Activated CD4-positive, alpha-beta T cell treated with anti-CD3 and anti-CD28 coated beads, Interleukin-2, Interleukin-4, amounts not matched to agents 100 ng/mL and 50 ng/mL, durations not matched to agents 16 hours and 8 hours (primary cell): ENCODE results near the gene LY6G6D.

Experiments used
- DNase-seq: peaks from one replicate; pipeline ENCODE4 v3.0.0-alpha.2; 2020; ENCODE audit warnings: low spot score

LY6G6D gene

GRCh38 chr6:31720196-31720770 lies 5.1 kb downstream of the LY6G6D start:
- DNase-seq, result no peak

- DNase-seq, result no peak
Observed at GRCh38 chr6:31721351-31722020, 6.3 kb downstream of the LY6G6D start, which contains the start of gene LY6G6C. Gene LY6G6C (minus strand): TSS chr6:31721746. CDS start chr6:31721679, 67 bp downstream.

GRCh38 chr6:31722173-31722572 lies 7.0 kb downstream of the LY6G6D start:
- DNase-seq, result no peak

GRCh38 chr6:31723245-31723979 lies 8.3 kb downstream of the LY6G6D start, which contains the start of gene MPIG6B:
Gene MPIG6B (plus strand): TSS chr6:31723373. CDS start chr6:31723384, 11 bp downstream.
- DNase-seq, result no peak

GRCh38 chr6:31723980-31724691 lies 9.0 kb downstream of the LY6G6D start:
- no peak for DNase-seq

GRCh38 chr6:31725502-31726350 lies 10.6 kb downstream of the LY6G6D start:
- no peak for DNase-seq

- no peak for DNase-seq
Observed at GRCh38 chr6:31727034-31727716, 12.0 kb downstream of the LY6G6D start.

GRCh38 chr6:31727717-31728671 lies 12.8 kb downstream of the LY6G6D start:
- DNase-seq, result peak; percentile 20

- DNase-seq, result no peak
Observed at GRCh38 chr6:31728767-31729514, 13.8 kb downstream of the LY6G6D start, which contains the start of gene DDAH2. Gene DDAH2 (minus strand): TSS chr6:31729299. CDS start chr6:31729161, 138 bp downstream.

GRCh38 chr6:31729515-31729978 lies 14.4 kb downstream of the LY6G6D start:
- peak; percentile 80 for DNase-seq

- peak; percentile 66 for DNase-seq
Observed at GRCh38 chr6:31729979-31730630, 15.0 kb downstream of the LY6G6D start.

- no peak for DNase-seq
Observed at GRCh38 chr6:31730631-31731086, 15.5 kb downstream of the LY6G6D start.

- DNase-seq, result no peak
Observed at GRCh38 chr6:31732029-31732428, 16.9 kb downstream of the LY6G6D start.

GRCh38 chr6:31733734-31734133 lies 18.6 kb downstream of the LY6G6D start:
- no peak for DNase-seq

- no peak for DNase-seq
Observed at GRCh38 chr6:31734247-31734820, 19.2 kb downstream of the LY6G6D start.

- DNase-seq, result peak; percentile 82
Observed at GRCh38 chr6:31734821-31735406, 19.8 kb downstream of the LY6G6D start.
